GM12892 (cell line): ENCODE results near the gene RNF152. TPM values are rescaled to one million over a fixed set of nuclear protein-coding genes. Genes with fewer than 3 reads are reported as not detected.

ENCODE experiments used
- DNase-seq: peaks from one replicate; pipeline ENCODE4 v3.0.0; 2011; ENCODE audit not compliant: insufficient read length
- FAIRE-seq: peaks from 2 replicates; lab custom pipeline; 2011; peaks lifted over from hg19 to GRCh38; lab: Jason Lieb, UNC
- POLR2A ChIP-seq: IDR thresholded peaks from 2 replicates; pipeline ENCODE4 v1.6.1; 2011; ENCODE audit warnings: low read depth, low read length, control low read depth
- POLR2AphosphoS5 ChIP-seq: IDR thresholded peaks from 2 replicates; pipeline ENCODE4 v1.6.1; 2011; ENCODE audit warnings: low read depth, low read length, control low read depth
- TAF1 ChIP-seq: IDR thresholded peaks from 2 replicates; pipeline ENCODE4 v1.6.1; 2011; ENCODE audit warnings: low read depth, mild to moderate bottlenecking, control low read depth, low read length, borderline replicate concordance
- polyA plus RNA-seq: library from polyadenylated mRNA; unstranded; fragments of >200 nt; gene quantifications from one replicate; pipeline ENCODE4 v1.2.1, GENCODE V29; 2012; ENCODE audit warnings: missing spikeins, inconsistent platforms; ENCODE audit not compliant: missing spikeins

The RNF152 gene, protein sequence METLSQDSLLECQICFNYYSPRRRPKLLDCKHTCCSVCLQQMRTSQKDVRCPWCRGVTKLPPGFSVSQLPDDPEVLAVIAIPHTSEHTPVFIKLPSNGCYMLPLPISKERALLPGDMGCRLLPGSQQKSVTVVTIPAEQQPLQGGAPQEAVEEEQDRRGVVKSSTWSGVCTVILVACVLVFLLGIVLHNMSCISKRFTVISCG
- polyA plus RNA-seq = not detected

GRCh38 chr18:61892683-61893308 is at the start of gene RNF152:
TSS of gene RNF152 (minus strand) at chr18:61893007. CDS start at chr18:61816463, 76,544 bp downstream.
- no peak for DNase-seq
- TF ChIP-seq POLR2AphosphoS5 (no peak), POLR2A (no peak), TAF1 (no peak)

GRCh38 chr18:61941948-61942471 is 49.2 kb upstream of the RNF152 start:
- FAIRE-seq = no peak
- DNase-seq = no peak
- TF ChIP-seq POLR2AphosphoS5 (no peak), POLR2A (no peak), TAF1 (no peak)

More at GRCh38 chr18:61892683-61893308, at the start of gene RNF152:
- no peak for FAIRE-seq

- TF ChIP-seq POLR2AphosphoS5 (no peak), POLR2A (no peak), TAF1 (no peak)
Measured at GRCh38 chr18:61939046-61939674, 46.4 kb upstream of the RNF152 start.

GRCh38 chr18:61935362-61935761 is 42.6 kb upstream of the RNF152 start:
- TF ChIP-seq TAF1 (no peak), POLR2A (no peak), POLR2AphosphoS5 (no peak)
- DNase-seq (no peak), FAIRE-seq (no peak)

More at GRCh38 chr18:61939046-61939674, 46.4 kb upstream of the RNF152 start:
- FAIRE-seq (no peak), DNase-seq (no peak)

- no peak for DNase-seq
- TF ChIP-seq POLR2A (no peak), POLR2AphosphoS5 (no peak), TAF1 (no peak)
- FAIRE-seq = no peak
Measured at GRCh38 chr18:61931654-61932379, 39.0 kb upstream of the RNF152 start.

DNA sequence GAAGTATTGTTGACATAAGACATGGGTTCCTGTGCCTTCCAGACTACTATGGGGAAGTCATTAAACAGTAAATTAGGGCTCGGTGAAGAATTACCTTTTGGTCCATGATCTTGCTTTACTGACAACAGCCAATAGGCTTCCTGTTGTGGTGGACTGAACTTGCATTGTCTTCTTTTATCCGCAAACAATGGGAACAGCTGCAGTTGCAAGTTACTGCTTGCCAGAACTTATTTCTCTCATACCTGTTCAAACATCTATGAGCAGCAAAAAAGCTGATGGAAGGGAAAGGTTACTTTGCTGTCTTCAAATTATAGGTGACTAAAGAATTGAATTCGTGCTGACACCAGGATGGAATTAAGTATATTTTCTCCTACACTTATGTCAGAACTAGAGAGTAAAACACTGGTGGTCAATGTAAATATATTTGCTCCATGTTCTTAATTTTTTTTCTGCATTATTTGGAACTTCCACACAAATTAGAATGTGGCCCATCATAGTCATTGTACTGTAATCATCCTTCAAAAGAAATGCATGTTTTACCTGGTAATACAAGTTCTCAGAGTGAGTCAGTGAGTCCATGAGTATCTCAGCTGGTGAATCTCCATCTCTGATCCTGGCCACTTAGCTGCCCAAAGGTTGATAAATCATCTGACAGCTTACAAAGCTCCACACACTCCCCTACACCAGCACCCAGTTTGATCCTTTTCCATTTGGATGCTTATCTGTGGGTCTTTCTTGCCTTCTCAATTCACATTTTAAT is 37.3 kb upstream of the RNF152 start:
- DNase-seq = no peak
- FAIRE-seq = no peak
- TF ChIP-seq POLR2A (no peak), TAF1 (no peak), POLR2AphosphoS5 (no peak)

GRCh38 chr18:61926532-61926931 is 33.7 kb upstream of the RNF152 start:
- no peak for DNase-seq
- TF ChIP-seq POLR2A (no peak), TAF1 (no peak), POLR2AphosphoS5 (no peak)
- FAIRE-seq = no peak

DNA sequence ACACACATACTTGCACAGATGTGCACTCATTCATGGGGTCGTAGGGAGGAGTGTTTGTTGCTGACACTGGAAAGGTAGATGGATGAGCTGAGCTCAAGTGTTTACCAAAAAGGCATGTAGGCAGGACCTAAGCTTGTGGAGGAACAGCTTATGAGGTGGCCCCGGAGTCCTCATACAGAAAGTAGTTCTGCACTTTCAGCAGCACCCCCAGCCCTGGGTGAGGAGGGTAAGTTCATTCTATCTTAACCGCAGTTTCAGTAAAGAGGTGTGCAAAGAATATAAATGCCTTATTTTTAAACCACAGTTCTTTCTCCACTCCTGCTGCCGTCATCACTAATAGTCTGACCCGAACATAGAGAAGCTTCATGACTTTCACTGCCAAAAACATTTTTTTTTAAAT is 31.7 kb upstream of the RNF152 start:
- TF ChIP-seq TAF1 (no peak), POLR2AphosphoS5 (no peak), POLR2A (no peak)
- DNase-seq (no peak), FAIRE-seq (no peak)

- FAIRE-seq = no peak
- TF ChIP-seq TAF1 (no peak), POLR2AphosphoS5 (no peak), POLR2A (no peak)
- no peak for DNase-seq
Measured at GRCh38 chr18:61922435-61922834, 29.6 kb upstream of the RNF152 start.

GRCh38 chr18:61921621-61922235 is 28.9 kb upstream of the RNF152 start:
- TF ChIP-seq TAF1 (no peak), POLR2A (no peak), POLR2AphosphoS5 (no peak)
- FAIRE-seq (no peak), DNase-seq (no peak)
